Liver (tissue), 9 donors: ENCODE measurements around the gene RPH3AL. TPM values are rescaled to one million over a fixed set of nuclear protein-coding genes. Genes with fewer than 3 reads are reported as not detected.

Source experiments
- DNase-seq: peaks from one replicate; pipeline ENCODE4 v3.0.0-alpha.2; 2017; ENCODE audit warnings: low spot score
- H3K27ac ChIP-seq, 2 donors: one replicate each; pipeline ENCODE4 v1.7.0; 2013; ENCODE audit warnings: inconsistent platforms in 2 of 2, low read length in 2 of 2, control low read depth in 1 of 2, low read depth in 1 of 2, mild to moderate bottlenecking in 1 of 2
- H3K27me3 ChIP-seq, 4 donors: one replicate each; pipeline versions ENCODE4 v1.6.1 to v1.7.0; 2013; ENCODE audit warnings: low read length in 3 of 4, inconsistent platforms in 1 of 4, mild to moderate bottlenecking in 1 of 4, moderate library complexity in 1 of 4; ENCODE audit not compliant: control insufficient read depth in 4 of 4, insufficient read depth in 4 of 4
- H3K36me3 ChIP-seq, 4 donors: one replicate each; pipeline versions ENCODE4 v1.6.1 to v1.7.0; 2013; ENCODE audit warnings: low read length in 3 of 4, mild to moderate bottlenecking in 3 of 4, low read depth in 1 of 4, moderate library complexity in 1 of 4; ENCODE audit not compliant: control insufficient read depth in 4 of 4, insufficient read depth in 3 of 4
- H3K4me1 ChIP-seq, 4 donors: one replicate each; pipeline versions ENCODE4 v1.6.1 to v1.7.0; 2013; ENCODE audit warnings: low read length in 3 of 4, mild to moderate bottlenecking in 3 of 4, moderate library complexity in 1 of 4; ENCODE audit not compliant: control insufficient read depth in 4 of 4, insufficient read depth in 4 of 4
- H3K4me3 ChIP-seq, 3 donors: one replicate each; pipeline versions ENCODE4 v1.6.1 to v1.7.0; 2013; ENCODE audit warnings: low read length in 3 of 3, control low read depth in 1 of 3, low read depth in 1 of 3, mild to moderate bottlenecking in 1 of 3
- H3K9ac ChIP-seq, 2 donors: one replicate each; pipeline ENCODE4 v1.7.0; 2013; ENCODE audit warnings: low read length in 2 of 2, mild to moderate bottlenecking in 2 of 2, moderate library complexity in 2 of 2, control low read depth in 1 of 2, low read depth in 1 of 2
- H3K9me3 ChIP-seq, 4 donors: one replicate each; pipeline versions ENCODE4 v1.6.1 to v1.7.0; 2013; ENCODE audit warnings: low read length in 3 of 4; ENCODE audit not compliant: control insufficient read depth in 4 of 4
- EGR1 ChIP-seq, 2 donors: IDR thresholded peaks; 2 replicates each; pipeline ENCODE4 v1.6.1; 2016 to 2018; ENCODE audit warnings: antibody characterized with exemption in 2 of 2, low read depth in 2 of 2
- FOXA1 ChIP-seq: IDR thresholded peaks from 2 replicates; pipeline ENCODE4 v1.6.1; 2016; ENCODE audit warnings: antibody characterized with exemption
- FOXA2 ChIP-seq: IDR thresholded peaks from 2 replicates; pipeline ENCODE4 v1.6.1; 2016; ENCODE audit warnings: antibody characterized with exemption
- GABPA ChIP-seq, 2 donors: IDR thresholded peaks in 1 of 2; conservative IDR thresholded peaks in 1 of 2; 2 replicates each; pipeline ENCODE4 v1.6.1; 2016; ENCODE audit warnings: antibody characterized with exemption in 2 of 2, mild to moderate bottlenecking in 1 of 2, moderate library complexity in 1 of 2
- HNF4A ChIP-seq, 2 donors: conservative IDR thresholded peaks; 2 replicates each; pipeline ENCODE4 v1.6.1; 2016; ENCODE audit warnings: antibody characterized with exemption in 2 of 2, mild to moderate bottlenecking in 2 of 2
- HNF4G ChIP-seq: IDR thresholded peaks from 2 replicates; pipeline ENCODE4 v1.6.1; 2016; ENCODE audit warnings: antibody characterized with exemption
- NR2F2 ChIP-seq: IDR thresholded peaks from 2 replicates; pipeline ENCODE4 v1.6.1; 2016; ENCODE audit warnings: antibody characterized with exemption
- RAD21 ChIP-seq, 2 donors: IDR thresholded peaks; 2 replicates each; pipeline ENCODE4 v1.6.1; 2016; ENCODE audit warnings: antibody characterized with exemption in 2 of 2, mild to moderate bottlenecking in 2 of 2
- RXRA ChIP-seq, 2 donors: IDR thresholded peaks; 2 replicates each; pipeline ENCODE4 v1.6.1; 2017 to 2018; ENCODE audit warnings: antibody characterized with exemption in 2 of 2, mild to moderate bottlenecking in 1 of 2
- SP1 ChIP-seq: IDR thresholded peaks from 2 replicates; pipeline ENCODE4 v1.6.1; 2018; ENCODE audit warnings: antibody characterized with exemption, mild to moderate bottlenecking
- TAF1 ChIP-seq: conservative IDR thresholded peaks from 2 replicates; pipeline ENCODE4 v1.6.1; 2016; ENCODE audit warnings: antibody characterized with exemption, mild to moderate bottlenecking
- WGBS: extraction: QIAGEN DNeasy Blood & Tissue Kit; methylation state at CpG from one replicate; pipeline ENCODE4 v1.1.7; 2013; 5-methylcytosine and 5-hydroxymethylcytosine counted together
- polyA plus RNA-seq, 2 donors: library from polyadenylated mRNA; stranded (reverse) in 1 of 2; unstranded in 1 of 2; fragments of 200-250 nt in 1 of 2; fragments of >200 nt in 1 of 2; fragmentation: Nextera tagmentation in 1 of 2; extraction: Ambion mirVana in 1 of 2; gene quantifications; one replicate each; pipeline versions ENCODE4 v1.2.1 to v1.2.3, GENCODE V29; 2013 to 2015
- total RNA-seq, 2 donors: library from RNA; depleted of rRNA; stranded (reverse); fragments of >200 nt; gene quantifications; one replicate each; pipeline ENCODE4 v1.2.3, GENCODE V29; 2014
- TF ChIP-seq, protein P1 (sequence below): IDR thresholded peaks from 2 replicates; pipeline ENCODE4 v1.6.1; 2016; ENCODE audit warnings: antibody characterized with exemption
- TF ChIP-seq, protein P2 (sequence below): IDR thresholded peaks from 2 replicates; pipeline ENCODE4 v1.6.1; 2016; ENCODE audit warnings: antibody characterized with exemption
- TF ChIP-seq, protein P3 (sequence below): fragments of 150-350 bp; IDR thresholded peaks from 2 replicates; pipeline ENCODE4 v1.5.1; 2017; ENCODE audit warnings: improper control_type of control experiment, low read depth, low read length; ENCODE audit not compliant: missing input control
- TF ChIP-seq, protein P4 (sequence below): IDR thresholded peaks from 2 replicates; pipeline ENCODE4 v1.6.1; 2016; ENCODE audit warnings: antibody characterized with exemption
- TF ChIP-seq, protein P5 (sequence below): IDR thresholded peaks from 2 replicates; pipeline ENCODE4 v1.6.1; 2016; ENCODE audit warnings: antibody characterized with exemption, mild to moderate bottlenecking
- donor health status: healthy.
- donor health status: healthy.
- donor health status: healthy.
- donor health status: healthy.
- donor health status: healthy.

The RPH3AL gene
- total and polyA plus RNA-seq, 4 donors = 8.5 to 52.5 (median 13.9) TPM

DNA sequence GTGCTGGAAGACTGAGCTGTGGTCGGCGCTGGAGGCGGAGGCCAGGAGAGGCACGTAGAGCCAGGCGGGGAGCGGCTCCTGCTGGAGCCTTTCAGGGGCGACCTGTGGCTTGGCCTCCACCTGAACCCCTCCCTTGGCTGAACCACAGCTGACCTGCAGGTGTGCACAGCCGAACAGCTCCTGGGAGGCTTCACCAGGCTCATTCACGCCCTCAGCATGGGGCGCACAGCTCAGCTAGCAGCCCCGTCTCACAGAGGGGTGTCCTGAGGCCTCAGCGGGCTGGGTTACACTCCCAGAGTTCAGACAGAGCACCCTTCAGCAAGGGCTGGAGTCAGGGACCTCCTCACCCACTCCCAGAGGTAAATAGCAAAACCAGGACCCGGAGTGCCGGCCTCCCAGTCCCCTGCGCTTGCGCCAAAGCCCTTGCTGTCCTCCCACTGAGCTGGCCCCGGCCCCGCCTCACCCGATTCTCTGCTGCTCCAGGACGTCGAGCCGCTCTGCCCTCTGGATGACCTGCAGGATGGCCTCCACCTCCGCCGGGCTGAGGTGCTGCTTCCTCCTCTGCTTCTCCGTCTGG, 31.7 kb downstream of the RPH3AL start:
- Histone ChIP-seq H3K4me3 (no peak overlapping the region), H3K36me3 (peaks cover 0 to 13% (median 8%) of the 10 kb centered on the region in 4 donors), H3K27ac (no peak overlapping the region), H3K27me3 (no peaks in the 10 kb centered on the region), H3K4me1 (no peaks in the 10 kb centered on the region), H3K9me3 (no peaks in the 10 kb centered on the region), H3K9ac (no peak overlapping the region)
- peak; percentile 51 for DNase-seq
- TF ChIP-seq FOXA1 = no peak
- TF ChIP-seq HNF4A (conservative IDR thresholded peaks at IDR 0.05) = no peak
- TF ChIP-seq RXRA (IDR thresholded peaks at IDR 0.05) = no peak
- TF ChIP-seq EGR1 (IDR thresholded peaks at IDR 0.05; ENCODE audit: low read depth in 2 of 2) = no peak
- no peak for TF ChIP-seq HNF4G
- TF ChIP-seq SP1 = no peak
- TF ChIP-seq, protein P1, sequence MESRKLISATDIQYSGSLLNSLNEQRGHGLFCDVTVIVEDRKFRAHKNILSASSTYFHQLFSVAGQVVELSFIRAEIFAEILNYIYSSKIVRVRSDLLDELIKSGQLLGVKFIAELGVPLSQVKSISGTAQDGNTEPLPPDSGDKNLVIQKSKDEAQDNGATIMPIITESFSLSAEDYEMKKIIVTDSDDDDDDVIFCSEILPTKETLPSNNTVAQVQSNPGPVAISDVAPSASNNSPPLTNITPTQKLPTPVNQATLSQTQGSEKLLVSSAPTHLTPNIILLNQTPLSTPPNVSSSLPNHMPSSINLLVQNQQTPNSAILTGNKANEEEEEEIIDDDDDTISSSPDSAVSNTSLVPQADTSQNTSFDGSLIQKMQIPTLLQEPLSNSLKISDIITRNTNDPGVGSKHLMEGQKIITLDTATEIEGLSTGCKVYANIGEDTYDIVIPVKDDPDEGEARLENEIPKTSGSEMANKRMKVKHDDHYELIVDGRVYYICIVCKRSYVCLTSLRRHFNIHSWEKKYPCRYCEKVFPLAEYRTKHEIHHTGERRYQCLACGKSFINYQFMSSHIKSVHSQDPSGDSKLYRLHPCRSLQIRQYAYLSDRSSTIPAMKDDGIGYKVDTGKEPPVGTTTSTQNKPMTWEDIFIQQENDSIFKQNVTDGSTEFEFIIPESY = no peak
- TF ChIP-seq TAF1 = no peak
- TF ChIP-seq, protein P2, sequence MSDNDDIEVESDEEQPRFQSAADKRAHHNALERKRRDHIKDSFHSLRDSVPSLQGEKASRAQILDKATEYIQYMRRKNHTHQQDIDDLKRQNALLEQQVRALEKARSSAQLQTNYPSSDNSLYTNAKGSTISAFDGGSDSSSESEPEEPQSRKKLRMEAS = no peak
- TF ChIP-seq RAD21 (IDR thresholded peaks at IDR 0.05) = no peak
- TF ChIP-seq NR2F2 = no peak
- TF ChIP-seq, protein P3, sequence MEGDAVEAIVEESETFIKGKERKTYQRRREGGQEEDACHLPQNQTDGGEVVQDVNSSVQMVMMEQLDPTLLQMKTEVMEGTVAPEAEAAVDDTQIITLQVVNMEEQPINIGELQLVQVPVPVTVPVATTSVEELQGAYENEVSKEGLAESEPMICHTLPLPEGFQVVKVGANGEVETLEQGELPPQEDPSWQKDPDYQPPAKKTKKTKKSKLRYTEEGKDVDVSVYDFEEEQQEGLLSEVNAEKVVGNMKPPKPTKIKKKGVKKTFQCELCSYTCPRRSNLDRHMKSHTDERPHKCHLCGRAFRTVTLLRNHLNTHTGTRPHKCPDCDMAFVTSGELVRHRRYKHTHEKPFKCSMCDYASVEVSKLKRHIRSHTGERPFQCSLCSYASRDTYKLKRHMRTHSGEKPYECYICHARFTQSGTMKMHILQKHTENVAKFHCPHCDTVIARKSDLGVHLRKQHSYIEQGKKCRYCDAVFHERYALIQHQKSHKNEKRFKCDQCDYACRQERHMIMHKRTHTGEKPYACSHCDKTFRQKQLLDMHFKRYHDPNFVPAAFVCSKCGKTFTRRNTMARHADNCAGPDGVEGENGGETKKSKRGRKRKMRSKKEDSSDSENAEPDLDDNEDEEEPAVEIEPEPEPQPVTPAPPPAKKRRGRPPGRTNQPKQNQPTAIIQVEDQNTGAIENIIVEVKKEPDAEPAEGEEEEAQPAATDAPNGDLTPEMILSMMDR = no peak
- WGBS = 87% methylated on average over 25 of the region's 25 CpGs

DNA sequence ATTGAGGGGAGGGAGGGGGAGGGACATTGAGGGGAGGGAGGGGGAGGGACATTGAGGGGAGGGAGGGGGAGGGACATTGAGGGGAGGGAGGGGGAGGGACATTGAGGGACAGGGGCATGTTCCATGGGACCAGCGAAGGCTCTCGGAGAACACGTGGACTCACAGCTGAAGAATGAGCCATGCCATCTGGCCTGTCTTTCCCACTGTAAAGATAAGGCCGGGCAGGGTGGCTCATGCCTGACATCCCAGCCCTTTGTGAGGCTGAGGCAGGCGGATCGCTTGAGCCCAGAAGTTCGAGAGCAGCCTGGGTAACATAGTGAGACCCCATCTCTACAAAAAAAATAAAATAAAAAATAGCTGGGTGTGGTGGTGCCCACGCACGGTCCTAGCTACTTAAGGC, 32.5 kb downstream of the RPH3AL start:
- no peak overlapping the region for H3K9ac ChIP-seq
- no peaks in the 10 kb centered on the region for H3K9me3 ChIP-seq
- H3K4me1 ChIP-seq = no peaks in the 10 kb centered on the region
- TF ChIP-seq SP1 (no peak), FOXA2 (no peak), HNF4A (conservative IDR thresholded peaks at IDR 0.05) (no peak), TAF1 (no peak), HNF4G (no peak), GABPA (IDR thresholded peaks at IDR 0.05 in 1 of 2, conservative IDR thresholded peaks at IDR 0.05 in 1 of 2) (no peak)
- TF ChIP-seq, protein P4, sequence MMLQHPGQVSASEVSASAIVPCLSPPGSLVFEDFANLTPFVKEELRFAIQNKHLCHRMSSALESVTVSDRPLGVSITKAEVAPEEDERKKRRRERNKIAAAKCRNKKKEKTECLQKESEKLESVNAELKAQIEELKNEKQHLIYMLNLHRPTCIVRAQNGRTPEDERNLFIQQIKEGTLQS = no peak
- TF ChIP-seq, protein P5, sequence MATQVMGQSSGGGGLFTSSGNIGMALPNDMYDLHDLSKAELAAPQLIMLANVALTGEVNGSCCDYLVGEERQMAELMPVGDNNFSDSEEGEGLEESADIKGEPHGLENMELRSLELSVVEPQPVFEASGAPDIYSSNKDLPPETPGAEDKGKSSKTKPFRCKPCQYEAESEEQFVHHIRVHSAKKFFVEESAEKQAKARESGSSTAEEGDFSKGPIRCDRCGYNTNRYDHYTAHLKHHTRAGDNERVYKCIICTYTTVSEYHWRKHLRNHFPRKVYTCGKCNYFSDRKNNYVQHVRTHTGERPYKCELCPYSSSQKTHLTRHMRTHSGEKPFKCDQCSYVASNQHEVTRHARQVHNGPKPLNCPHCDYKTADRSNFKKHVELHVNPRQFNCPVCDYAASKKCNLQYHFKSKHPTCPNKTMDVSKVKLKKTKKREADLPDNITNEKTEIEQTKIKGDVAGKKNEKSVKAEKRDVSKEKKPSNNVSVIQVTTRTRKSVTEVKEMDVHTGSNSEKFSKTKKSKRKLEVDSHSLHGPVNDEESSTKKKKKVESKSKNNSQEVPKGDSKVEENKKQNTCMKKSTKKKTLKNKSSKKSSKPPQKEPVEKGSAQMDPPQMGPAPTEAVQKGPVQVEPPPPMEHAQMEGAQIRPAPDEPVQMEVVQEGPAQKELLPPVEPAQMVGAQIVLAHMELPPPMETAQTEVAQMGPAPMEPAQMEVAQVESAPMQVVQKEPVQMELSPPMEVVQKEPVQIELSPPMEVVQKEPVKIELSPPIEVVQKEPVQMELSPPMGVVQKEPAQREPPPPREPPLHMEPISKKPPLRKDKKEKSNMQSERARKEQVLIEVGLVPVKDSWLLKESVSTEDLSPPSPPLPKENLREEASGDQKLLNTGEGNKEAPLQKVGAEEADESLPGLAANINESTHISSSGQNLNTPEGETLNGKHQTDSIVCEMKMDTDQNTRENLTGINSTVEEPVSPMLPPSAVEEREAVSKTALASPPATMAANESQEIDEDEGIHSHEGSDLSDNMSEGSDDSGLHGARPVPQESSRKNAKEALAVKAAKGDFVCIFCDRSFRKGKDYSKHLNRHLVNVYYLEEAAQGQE = no peak
- TF ChIP-seq, protein P2 = no peak
- peaks cover 0 to 9% (median 7%) of the 10 kb centered on the region in 4 donors for H3K36me3 ChIP-seq
- DNase-seq = no peak
- H3K27me3 ChIP-seq = no peaks in the 10 kb centered on the region
- 92% methylated on average over 9 of the region's 9 CpGs for WGBS
- H3K27ac ChIP-seq = no peak overlapping the region
- H3K4me3 ChIP-seq = no peak overlapping the region
